Motor neuron (in vitro differentiated cells): ENCODE results near the gene PLAAT5. TPM values are rescaled to one million over a fixed set of nuclear protein-coding genes. Genes with fewer than 3 reads are reported as not detected.
"Not testable (repeated sequence)": the region's sequence is repeated elsewhere in the genome, so short reads cannot be mapped to it uniquely, and the experiment has no call there.

Experiments
- ATAC-seq, 8 experiments: fragments of 200-7000 bp; cut with Tn5 transposase; replicated peaks in 6 of 8; 2 replicates each; pipeline ENCODE4 v1.8.0; 2021; ENCODE audit warnings: mild to moderate bottlenecking in 8 of 8, moderate library complexity in 8 of 8
- H3K27ac ChIP-seq, 2 donors: fragments of 250-450 bp; sonication (Bioruptor Pico); 2 replicates each; pipeline ENCODE4 v1.9.0; 2021; ENCODE audit warnings: antibody characterized with exemption in 2 of 2, mild to moderate bottlenecking in 2 of 2, moderate library complexity in 1 of 2
- H3K4me1 ChIP-seq, 2 donors: fragments of 250-450 bp; sonication (Bioruptor Pico); replicated peaks in 1 of 2; 2 replicates each; pipeline ENCODE4 v1.6.1; 2021; ENCODE audit warnings: antibody characterized with exemption in 2 of 2, mild to moderate bottlenecking in 2 of 2, moderate library complexity in 1 of 2
- H3K4me3 ChIP-seq, 5 donors: fragments of 250-450 bp; sonication (Bioruptor Pico); 2 replicates each; pipeline ENCODE4 v1.9.0; 2021; ENCODE audit warnings: antibody characterized with exemption in 5 of 5, mild to moderate bottlenecking in 5 of 5, moderate library complexity in 4 of 5
- WGBS, 10 experiments: fragments of 450-650 bp; shearing (Covaris generic); methylation state at CpG; one replicate each; pipeline ENCODE4 v1.0.0; 2022; 5-methylcytosine and 5-hydroxymethylcytosine counted together
- in situ Hi-C, 9 experiments: fragments of 400-800 bp; cut with MboI; loops; one replicate each; pipeline ENCODE4 v1.15.0; 2021; ENCODE audit warnings: low sequenced_read_pairs in 9 of 9, low pct_unique_long_range_greater_than_20kb in 2 of 9; ENCODE audit not compliant: unreplicated experiment in 9 of 9
- total RNA-seq, 8 experiments: library from RNA; unstranded; fragments of 300-600 nt; gene quantifications; 2 replicates each; pipeline versions ENCODE4 v1.2.3 to v1.2.4, GENCODE V29; 2022

The PLAAT5 gene, protein sequence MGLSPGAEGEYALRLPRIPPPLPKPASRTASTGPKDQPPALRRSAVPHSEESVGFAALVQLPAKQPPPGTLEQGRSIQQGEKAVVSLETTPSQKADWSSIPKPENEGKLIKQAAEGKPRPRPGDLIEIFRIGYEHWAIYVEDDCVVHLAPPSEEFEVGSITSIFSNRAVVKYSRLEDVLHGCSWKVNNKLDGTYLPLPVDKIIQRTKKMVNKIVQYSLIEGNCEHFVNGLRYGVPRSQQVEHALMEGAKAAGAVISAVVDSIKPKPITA
- 10 to 100 TPM in 1 of 8 experiments, 1 to 10 TPM in 2, under 1 TPM in 3, not detected in 2; 0.31 to 11.0 (median 0.89) TPM for total RNA-seq

DNA sequence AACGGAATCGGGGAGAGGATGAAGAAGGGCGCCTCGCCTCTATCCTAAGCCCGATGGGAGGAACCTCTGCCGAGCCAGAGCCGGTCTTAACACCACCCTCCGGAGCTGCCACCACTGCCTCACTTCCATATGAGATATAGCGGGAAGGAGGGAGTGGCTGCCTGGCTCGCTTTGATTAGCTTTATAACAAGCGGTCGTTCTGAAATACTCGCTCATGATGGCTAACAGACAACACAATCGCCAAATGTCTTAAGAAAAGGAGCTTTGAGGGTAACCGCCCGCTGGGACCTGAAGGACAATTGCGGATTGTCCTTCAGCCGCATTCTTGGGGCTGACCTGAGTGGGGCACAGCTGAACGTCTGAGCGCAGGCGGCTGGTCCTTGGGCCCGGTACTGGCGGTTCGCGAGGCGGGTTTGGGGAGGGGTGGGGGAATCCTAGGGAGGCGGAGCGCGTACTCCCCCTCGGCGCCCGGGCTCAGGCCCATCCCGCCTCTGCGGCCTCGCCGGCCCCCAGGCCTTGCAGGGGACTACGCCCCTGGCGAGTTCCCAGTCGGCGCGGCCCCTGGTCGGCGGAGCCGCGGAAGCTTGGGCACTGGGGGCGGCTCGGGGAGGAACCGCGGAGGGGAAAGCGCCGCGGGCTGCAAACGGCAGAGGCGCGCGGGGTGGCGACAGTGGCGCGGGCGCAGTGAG, at the start of gene PLAAT5:
Gene PLAAT5 (minus strand): TSS at position 617 of the 689 bp plus-strand sequence. CDS start 133 bp downstream, at position 484.
- ATAC-seq = peak in 7 of 8 experiments; percentile 25 to 87 (median 80)
- Histone ChIP-seq H3K4me1 (peaks cover 7 to 8% of the 10 kb centered on the region in 2 donors), H3K4me3 (peak within 1 kb of the TSS in 3 of 5 donors; percentile 9 to 25 (median 16)), H3K27ac (no peak within 1 kb of the TSS)
- WGBS, 10 experiments = 0 to 81% (median 54%) methylated on average over 1 to 18 of the region's 60 CpGs; no CpG with 5 or more reads in 4 of the 10 experiments
- in situ Hi-C loops = loop anchor here in 2 of 9 experiments (25.0 kb wide), 1 partner anchor 147 kb away; no protein-coding TSS in a partner anchor

DNA sequence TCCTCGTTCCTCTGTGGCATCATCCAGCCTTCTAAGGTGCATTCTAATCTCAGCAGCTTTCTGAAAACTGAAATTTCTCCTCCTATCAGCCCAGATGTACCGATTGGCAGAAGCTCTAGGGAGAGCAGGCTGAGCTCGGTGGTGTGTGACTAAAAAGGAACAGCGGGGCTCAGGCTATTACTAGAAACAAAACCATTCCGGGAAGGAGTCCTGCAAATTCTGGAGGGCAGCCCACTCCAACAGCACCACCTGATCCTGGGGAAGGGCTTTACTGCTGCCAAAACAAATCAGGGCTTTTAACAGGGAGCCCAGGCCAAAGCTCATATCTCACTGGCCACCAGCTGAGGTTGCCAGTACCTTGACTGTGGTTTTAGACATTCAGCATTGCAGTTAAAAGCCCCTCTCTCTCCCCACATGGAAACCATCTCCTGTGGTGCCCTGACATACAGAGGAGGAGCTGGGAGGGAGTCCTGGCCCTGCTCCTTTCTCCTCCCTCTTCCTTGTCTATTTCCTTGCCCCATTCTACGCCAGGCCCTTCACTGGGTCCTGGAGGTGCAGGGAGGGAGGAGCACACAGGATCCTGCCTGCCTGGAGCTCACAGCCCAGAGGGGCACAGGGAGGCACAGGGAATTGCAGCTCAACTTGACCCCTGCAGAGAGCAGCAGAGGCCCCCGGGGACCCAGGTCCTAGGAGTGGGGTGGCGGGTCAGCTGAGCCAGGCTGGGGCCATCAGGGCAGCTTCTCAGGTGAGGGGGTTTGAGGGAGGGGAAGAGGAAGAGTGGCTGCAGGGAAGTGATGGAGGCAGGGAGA, 46.5 kb upstream of the PLAAT5 start:
- Histone ChIP-seq H3K27ac (no peak overlapping the region), H3K4me1 (peaks cover 19 to 25% of the 10 kb centered on the region in 2 donors), H3K4me3 (no peak overlapping the region)
- peak in 4 of 8 experiments; percentile 19 to 70 (median 46) for ATAC-seq
- 17 to 89% (median 50%) methylated on average over 1 to 6 of the region's 8 CpGs; no CpG with 5 or more reads in 4 of the 10 experiments for WGBS, 10 experiments
- in situ Hi-C loops = no loop called here

DNA sequence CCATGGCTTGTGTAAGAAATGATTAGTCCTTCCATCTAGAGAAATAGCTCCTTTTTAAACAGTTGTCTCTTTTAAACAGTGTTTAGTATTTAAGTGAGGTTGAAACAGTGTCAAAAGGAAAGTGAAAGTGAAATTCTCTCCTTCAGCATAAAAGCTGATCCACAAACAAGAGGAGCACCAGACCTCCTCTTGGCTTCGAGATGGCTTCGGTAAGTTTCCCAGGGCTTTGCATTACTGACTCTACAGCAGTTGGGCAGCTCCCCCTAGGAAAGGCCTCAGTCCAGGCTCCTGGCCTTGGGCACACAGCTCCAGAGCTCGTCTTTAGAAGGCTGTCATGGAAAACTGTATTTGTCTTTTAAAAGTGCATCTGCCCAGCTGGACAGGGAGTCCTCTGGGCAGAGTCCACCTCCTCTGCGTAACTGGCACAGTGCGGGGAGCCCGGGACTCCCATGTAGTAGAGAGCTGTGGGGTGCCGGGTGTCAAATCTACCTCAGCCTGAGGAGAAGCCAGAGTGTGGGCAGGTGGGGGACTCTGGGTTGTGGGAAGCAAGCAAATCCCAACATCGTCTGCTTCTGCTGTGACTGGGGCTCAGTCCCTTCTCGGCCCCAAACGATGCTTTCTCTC, 45.8 kb upstream of the PLAAT5 start, which contains the start of gene PLAAT4:
Gene PLAAT4 (plus strand): TSS at position 140 of the 624 bp plus-strand sequence. CDS start 61 bp downstream, at position 201.
- WGBS, 10 experiments = 0 to 92% (median 56%) methylated on average over 2 to 6 of the region's 10 CpGs; no CpG with 5 or more reads in 4 of the 10 experiments
- ATAC-seq = peak in 5 of 8 experiments; percentile 27 to 52 (median 52)
- Histone ChIP-seq H3K4me3 (no peak within 1 kb of the TSS), H3K4me1 (peaks cover 26 to 33% of the 10 kb centered on the region in 2 donors), H3K27ac (no peak within 1 kb of the TSS)
- in situ Hi-C loops = no loop called here

DNA sequence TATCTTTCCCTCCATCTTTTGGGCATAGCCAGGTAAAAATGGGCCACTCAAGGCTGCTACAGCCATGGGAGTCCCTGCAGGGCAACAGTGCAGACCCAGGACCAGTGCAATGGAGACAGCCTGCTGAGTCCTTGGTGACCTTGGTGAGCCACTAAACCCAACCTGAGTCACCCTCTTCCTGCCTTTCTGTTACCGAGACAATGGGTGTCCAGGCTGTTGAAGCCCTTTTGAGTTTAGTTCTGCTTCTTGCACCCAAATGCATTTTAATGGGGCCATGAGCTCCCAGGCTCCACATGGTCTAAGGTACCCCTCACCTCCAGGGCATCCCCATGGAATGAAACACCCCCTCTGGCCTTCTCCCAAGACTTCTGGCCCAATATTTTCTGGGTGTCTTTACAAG, 44.8 kb upstream of the PLAAT5 start:
- Histone ChIP-seq H3K27ac (no peak overlapping the region), H3K4me1 (peaks cover 37 to 39% of the 10 kb centered on the region in 2 donors), H3K4me3 (no peak overlapping the region)
- in situ Hi-C loops = no loop called here
- no peak for ATAC-seq
- 100% methylated on average over 1 of the region's 1 CpG; no CpG with 5 or more reads in 7 of the 10 experiments for WGBS, 10 experiments

DNA sequence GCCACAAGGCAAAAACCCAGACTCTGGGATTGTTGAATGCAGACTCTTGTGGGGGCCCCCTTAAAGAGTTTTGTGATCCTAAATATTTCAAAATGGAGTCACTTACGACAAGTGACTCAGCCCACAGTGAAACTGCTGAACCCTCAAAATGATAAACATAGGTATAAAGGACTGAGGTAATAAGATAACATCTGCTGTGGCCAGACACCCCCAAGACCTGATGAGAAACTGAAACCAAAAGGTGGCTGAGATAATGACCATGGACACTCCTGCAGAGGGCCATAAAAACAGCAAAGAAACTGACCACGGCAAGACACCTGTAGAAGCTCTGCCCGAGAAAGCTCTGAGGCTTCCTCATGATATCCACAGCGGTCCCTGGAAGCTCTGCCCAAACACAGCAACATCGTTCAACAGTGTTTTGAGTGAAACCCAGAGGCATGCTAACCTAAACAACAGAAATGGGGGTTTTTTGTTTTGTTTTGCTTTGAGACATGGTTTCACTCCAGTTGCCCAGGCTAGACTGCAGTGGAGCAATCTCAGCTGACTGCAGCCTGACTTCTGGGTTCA, 44.0 kb upstream of the PLAAT5 start:
- no peak for ATAC-seq
- 69 to 100% (median 89%) methylated on average over 1 to 5 of the region's 5 CpGs; no CpG with 5 or more reads in 2 of the 10 experiments for WGBS, 10 experiments
- no peak overlapping the region for H3K4me3 ChIP-seq
- in situ Hi-C loops = no loop called here
- H3K27ac ChIP-seq = no peak overlapping the region
- peaks cover 41 to 43% of the 10 kb centered on the region in 2 donors for H3K4me1 ChIP-seq

DNA sequence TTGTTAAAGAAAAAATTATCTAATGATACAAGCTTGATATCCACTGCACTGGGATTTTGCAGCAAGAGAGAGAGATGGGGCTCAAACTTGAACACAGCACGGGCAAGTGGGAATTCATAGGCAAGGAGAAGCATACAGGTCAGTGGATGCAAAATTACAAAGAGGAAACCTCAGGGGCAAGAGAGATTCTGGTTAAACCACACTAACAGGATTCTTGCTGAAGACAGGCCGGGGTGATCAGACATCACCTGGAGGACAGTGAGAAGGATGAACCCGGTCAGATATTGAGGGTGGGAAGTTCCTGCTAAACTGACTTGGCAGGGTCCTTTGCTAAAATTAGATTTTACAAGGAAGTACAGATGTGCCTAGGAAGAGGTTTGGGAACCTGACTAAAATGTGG, 43.1 kb upstream of the PLAAT5 start:
- Histone ChIP-seq H3K4me3 (no peak overlapping the region), H3K4me1 (peaks cover 50 to 52% of the 10 kb centered on the region in 2 donors), H3K27ac (no peak overlapping the region)
- 70 to 100% (median 96%) methylated on average over 1 to 3 of the region's 3 CpGs; no CpG with 5 or more reads in 2 of the 10 experiments for WGBS, 10 experiments
- in situ Hi-C loops = no loop called here
- no peak for ATAC-seq

DNA sequence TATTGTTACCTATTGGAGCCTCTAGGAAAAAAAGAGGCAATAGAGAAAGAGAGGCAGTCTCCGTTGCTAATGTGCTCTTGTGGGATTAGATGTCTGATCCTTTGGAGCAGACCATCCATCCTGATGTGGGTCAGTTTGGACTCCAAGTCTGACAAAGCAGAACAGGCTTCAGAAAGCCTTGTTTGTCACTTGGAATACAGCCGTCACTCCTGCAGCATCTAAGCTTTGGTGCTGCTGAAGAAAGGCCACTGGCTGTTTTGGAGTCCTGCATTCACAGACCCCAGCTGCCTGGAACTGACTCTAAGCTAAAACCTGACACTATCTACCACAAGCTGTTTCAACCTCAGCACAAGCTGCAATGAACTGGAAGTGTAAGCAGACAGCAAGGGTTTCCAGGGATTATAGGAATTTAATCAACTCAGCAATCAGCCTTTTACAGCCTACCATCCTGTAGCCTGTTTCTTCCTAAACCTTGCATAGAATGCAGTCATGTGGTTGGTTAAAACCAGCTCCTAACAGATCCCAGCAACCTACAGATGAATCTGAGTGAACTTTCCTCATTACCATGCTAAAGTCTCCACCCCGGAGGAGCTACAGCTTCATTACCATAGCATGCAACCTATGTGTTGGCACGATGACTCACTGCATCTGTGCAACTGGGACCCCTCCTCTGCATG, 42.0 kb upstream of the PLAAT5 start:
- in situ Hi-C loops = no loop called here
- Histone ChIP-seq H3K4me3 (no peak overlapping the region), H3K27ac (peak overlapping the region; percentile 17 to 77), H3K4me1 (peaks cover 59 to 62% of the 10 kb centered on the region in 2 donors)
- peak; percentile 1 to 76 (median 62) for ATAC-seq
- 7 to 83% (median 18%) methylated on average over 1 to 3 of the region's 4 CpGs; no CpG with 5 or more reads in 2 of the 10 experiments for WGBS, 10 experiments

DNA sequence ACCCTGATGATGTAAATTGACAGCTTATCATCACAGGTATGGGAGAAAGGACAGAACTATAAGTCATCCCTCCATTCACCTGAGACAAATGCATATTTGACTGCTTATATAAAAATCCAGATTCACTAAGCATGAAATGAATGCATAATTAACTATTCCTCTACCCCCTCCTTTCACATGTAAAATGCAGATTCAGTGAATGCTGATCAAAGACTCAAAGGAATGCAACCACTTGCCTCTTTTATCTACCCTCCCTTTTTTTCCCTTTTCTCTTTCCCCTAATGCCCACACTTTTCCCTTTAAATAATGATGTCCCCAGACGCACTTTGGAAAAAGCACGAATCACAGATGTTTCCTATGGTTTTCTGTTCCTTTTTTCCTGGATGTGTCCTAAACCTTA, 41.1 kb upstream of the PLAAT5 start:
- in situ Hi-C loops = no loop called here
- 0 to 25% (median 21%) methylated on average over 1 to 2 of the region's 2 CpGs; no CpG with 5 or more reads in 2 of the 10 experiments for WGBS, 10 experiments
- Histone ChIP-seq H3K27ac (peak overlapping the region; percentile 69 to 77), H3K4me1 (peaks cover 62 to 63% of the 10 kb centered on the region in 2 donors), H3K4me3 (no peak overlapping the region)
- peak in 1 of 8 experiments; percentile 4 for ATAC-seq

DNA sequence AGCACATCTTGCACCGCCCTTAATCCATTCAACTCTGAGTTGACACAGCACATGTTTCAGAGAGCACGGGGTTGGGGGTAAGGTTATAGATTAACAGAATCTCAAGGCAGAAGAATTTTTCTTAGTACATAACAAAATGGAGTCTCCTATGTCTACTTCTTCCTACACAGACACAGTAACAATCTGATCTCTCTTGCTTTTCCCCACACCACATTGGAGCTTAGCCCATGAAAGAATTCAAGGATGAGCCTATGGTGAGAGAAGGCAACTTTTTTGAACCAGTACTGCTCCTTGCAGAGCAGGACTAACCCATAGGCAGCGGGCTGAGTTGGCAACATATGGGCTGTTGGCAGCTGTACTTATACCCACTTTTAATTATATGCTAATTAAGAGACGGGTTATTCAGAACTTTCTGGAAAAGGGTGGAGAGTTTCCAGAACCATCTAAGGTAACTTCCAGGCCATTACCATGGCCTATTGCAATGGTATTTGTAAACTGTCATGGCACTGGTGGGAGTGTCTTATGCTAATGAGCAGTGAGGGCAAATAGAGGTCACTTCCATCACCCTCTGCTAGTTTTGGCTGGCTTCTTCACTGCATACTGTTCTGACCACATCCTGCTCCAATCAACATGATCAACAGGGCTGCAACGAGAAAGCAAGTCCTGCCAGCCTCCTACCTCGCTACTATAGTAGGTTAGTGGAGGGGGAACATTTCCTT, 40.3 kb upstream of the PLAAT5 start:
- in situ Hi-C loops, H3K4me3 ChIP-seq: not testable (repeated sequence)
- peaks cover 58% of the 10 kb centered on the region in 2 donors for H3K4me1 ChIP-seq
- peak overlapping the region; percentile 69 to 77 for H3K27ac ChIP-seq
- WGBS, 10 experiments = 0 to 60% (median 29%) methylated on average over 1 to 3 of the region's 6 CpGs; no CpG with 5 or more reads in 3 of the 10 experiments
- peak; percentile 84 to 93 (median 88) for ATAC-seq

DNA sequence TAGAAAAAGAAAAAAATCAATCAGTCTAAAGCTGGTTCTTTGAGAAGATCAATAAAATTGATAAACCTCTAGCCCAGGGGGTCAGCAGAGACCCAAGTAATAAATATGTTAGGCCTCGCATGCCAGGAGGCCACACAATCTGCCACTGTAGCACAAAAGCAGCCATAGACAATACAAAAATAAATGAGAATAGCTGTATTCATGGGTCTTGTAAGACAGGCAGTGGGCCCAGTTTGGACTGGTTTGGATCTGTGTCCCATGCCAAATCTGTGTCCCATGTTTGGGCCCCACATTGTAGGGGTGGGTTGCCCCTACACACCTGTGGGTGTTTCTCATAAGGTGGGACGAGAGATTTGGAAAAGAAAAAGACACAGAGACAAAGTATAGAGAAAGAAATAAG, 39.1 kb upstream of the PLAAT5 start:
- H3K27ac ChIP-seq = peak overlapping the region; percentile 78 to 90
- H3K4me3 ChIP-seq = no peak overlapping the region
- in situ Hi-C loops = no loop called here
- WGBS, 10 experiments = 17 to 100% (median 50%) methylated on average over 1 to 2 of the region's 2 CpGs; no CpG with 5 or more reads in 3 of the 10 experiments
- H3K4me1 ChIP-seq = peaks cover 58% of the 10 kb centered on the region in 2 donors
- peak in 3 of 8 experiments; percentile 18 to 23 (median 19) for ATAC-seq

DNA sequence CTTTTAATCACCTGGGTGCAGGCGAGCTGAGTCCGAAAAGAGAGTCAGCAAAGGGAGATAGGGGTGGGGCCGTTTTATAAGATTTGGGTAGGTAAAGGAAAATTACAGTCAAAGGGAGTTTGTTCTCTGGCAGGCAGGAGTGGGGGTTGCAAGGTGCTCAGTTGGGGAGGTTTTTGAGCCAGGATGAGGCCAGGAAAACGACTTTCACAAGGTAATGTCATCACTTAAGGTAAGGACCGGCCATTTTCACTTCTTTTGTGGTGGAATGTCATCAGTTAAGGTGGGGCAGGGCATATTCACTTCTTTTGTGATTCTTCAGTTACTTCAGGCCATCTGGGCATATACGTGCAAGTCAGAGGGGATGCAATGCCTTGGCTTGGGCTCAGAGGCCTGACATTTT, 38.4 kb upstream of the PLAAT5 start:
- H3K4me3 ChIP-seq, ATAC-seq, in situ Hi-C loops: not testable (repeated sequence)
- WGBS, 10 experiments = 0 to 46% (median 28%) methylated on average over 1 to 5 of the region's 6 CpGs; no CpG with 5 or more reads in 1 of the 10 experiments
- Histone ChIP-seq H3K27ac (peak overlapping the region; percentile 78 to 90), H3K4me1 (peaks cover 58% of the 10 kb centered on the region in 2 donors)
